Measurements from ENCODE around the gene NEUROD1. TPM values are rescaled to one million over a fixed set of nuclear protein-coding genes. Genes with fewer than 3 reads are reported as not detected.

Gene NEUROD1
- total RNA-seq, 2 donors from 2014 or later = not detected

DNA sequence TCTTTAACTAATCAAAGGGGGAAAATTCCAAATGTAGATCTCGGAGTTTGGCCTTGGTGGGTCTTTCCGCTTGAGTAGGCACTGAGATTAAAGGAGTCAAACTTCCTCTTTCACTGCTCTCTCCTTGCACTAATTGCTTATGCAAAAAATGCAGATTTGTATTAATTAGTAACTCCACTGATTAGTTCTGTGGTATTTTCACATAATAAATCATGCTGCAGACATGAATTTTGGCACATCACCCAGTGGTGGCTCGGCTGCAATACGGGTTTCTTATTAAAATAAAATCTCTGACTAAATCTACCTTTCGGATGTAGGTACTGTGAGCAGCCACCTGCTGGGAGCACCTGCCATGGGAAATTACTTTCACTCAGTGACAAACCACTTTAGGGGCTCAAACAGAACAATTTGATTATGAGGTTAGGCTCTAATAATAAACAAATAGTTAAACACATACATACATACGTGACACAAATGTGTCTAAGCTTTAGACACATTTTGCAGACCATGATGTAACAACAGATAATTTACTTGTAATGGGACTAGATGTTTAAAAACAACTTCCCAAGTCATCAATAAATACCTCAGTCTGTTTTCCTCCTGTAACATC is 6.4 kb upstream of the NEUROD1 start:
- H3K27me3 ChIP-seq (replicated peaks; ENCODE audit: insufficient read depth) = peaks cover 31% of the 10 kb centered on the region
- no peak overlapping the region for H3K27ac ChIP-seq
- intact Hi-C loops (cut with DNase I) = no loop called here
- no peaks in the 10 kb centered on the region for H3K36me3 ChIP-seq
- TF ChIP-seq, protein P1, sequence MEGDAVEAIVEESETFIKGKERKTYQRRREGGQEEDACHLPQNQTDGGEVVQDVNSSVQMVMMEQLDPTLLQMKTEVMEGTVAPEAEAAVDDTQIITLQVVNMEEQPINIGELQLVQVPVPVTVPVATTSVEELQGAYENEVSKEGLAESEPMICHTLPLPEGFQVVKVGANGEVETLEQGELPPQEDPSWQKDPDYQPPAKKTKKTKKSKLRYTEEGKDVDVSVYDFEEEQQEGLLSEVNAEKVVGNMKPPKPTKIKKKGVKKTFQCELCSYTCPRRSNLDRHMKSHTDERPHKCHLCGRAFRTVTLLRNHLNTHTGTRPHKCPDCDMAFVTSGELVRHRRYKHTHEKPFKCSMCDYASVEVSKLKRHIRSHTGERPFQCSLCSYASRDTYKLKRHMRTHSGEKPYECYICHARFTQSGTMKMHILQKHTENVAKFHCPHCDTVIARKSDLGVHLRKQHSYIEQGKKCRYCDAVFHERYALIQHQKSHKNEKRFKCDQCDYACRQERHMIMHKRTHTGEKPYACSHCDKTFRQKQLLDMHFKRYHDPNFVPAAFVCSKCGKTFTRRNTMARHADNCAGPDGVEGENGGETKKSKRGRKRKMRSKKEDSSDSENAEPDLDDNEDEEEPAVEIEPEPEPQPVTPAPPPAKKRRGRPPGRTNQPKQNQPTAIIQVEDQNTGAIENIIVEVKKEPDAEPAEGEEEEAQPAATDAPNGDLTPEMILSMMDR (IDR thresholded peaks at IDR 0.05) = no peak
- TF ChIP-seq POLR2A (IDR thresholded peaks at IDR 0.05) (no peak), POLR2AphosphoS5 (IDR thresholded peaks at IDR 0.05) (no peak)
- no peak for DNase-seq (ENCODE audit: low spot score)
- no peaks in the 10 kb centered on the region for H3K4me1 ChIP-seq (replicated peaks)
- 49% methylated on average over 6 of the region's 6 CpGs for WGBS
- no peaks in the 10 kb centered on the region for H3K9me3 ChIP-seq
- no peak overlapping the region for H3K4me3 ChIP-seq

DNA sequence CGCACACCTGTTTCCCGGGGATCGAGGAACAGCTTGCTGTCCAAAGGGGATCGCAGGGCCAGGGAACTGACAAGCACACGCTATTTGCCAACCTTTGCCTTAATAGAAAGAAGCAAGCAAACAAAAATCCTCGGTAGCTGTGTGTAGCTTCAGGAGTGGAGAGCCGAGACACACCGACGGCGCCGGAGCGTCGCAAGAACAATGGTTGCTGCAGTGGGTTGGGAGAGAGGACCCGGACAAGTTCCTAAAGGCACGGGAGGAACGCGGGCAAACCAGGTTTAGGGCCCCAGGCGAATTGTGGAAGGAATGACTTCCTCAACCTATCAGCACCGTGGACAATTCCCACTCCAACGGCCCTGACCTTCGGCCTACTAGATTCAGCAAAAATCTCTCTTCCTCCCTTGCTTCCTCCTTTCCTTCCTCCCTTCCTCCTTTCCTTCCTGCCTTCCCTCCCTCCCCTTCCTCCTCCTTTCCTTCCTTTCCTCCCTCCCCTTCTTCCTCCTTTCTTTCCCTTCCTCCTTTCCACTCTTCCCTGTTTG is 4.9 kb upstream of the NEUROD1 start:
- 8% methylated on average over 21 of the region's 21 CpGs for WGBS
- Histone ChIP-seq H3K27me3 (replicated peaks; ENCODE audit: insufficient read depth) (peaks cover 40% of the 10 kb centered on the region), H3K9me3 (no peaks in the 10 kb centered on the region), H3K4me3 (no peak overlapping the region), H3K27ac (no peak overlapping the region), H3K4me1 (replicated peaks) (peaks cover 4% of the 10 kb centered on the region), H3K36me3 (no peaks in the 10 kb centered on the region)
- DNase-seq (ENCODE audit: low spot score) = no peak
- intact Hi-C loops (cut with DNase I) = no loop called here
- no peak for TF ChIP-seq POLR2AphosphoS5 (IDR thresholded peaks at IDR 0.05)
- TF ChIP-seq, protein P1 (IDR thresholded peaks at IDR 0.05) = no peak
- no peak for TF ChIP-seq POLR2A (IDR thresholded peaks at IDR 0.05)

DNA sequence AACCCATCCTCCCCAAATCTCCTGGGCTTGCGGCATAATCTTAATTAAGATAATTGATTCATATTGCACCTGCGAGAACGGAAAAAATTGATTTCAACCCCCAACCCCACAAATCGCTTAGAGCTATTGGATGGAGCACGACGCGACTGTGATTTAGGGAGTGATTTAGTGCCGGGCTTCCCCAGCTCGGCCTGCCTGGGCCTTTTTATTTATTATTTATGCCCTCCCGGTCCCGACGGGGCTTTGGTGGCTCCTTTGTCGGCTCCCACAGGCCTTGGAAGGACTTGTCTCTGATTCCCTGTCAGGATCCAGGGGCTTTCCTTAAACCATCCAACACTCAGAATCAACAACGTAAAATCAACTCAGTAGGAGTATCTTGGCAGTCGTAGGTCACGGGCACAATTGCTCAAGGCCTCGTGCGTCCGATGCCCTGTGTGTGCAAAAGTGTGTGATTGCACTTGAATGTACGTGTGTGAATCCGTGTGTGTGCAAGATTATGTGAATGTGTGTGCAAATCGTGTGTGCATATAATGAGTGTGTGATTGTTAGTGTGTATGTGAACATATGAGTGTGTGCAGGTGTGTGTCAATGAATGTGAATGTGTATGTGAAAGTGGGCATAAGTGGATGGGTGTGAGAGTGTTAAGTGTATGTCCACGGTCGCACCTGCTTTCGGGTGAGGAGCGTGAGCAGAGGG is 4.3 kb upstream of the NEUROD1 start:
- intact Hi-C loops (cut with DNase I) = no loop called here
- no peak overlapping the region for H3K27ac ChIP-seq
- peaks cover 42% of the 10 kb centered on the region for H3K27me3 ChIP-seq (replicated peaks; ENCODE audit: insufficient read depth)
- H3K4me1 ChIP-seq (replicated peaks) = peaks cover 4% of the 10 kb centered on the region
- no peak overlapping the region for H3K4me3 ChIP-seq
- H3K9me3 ChIP-seq = no peaks in the 10 kb centered on the region
- no peak for TF ChIP-seq POLR2A (IDR thresholded peaks at IDR 0.05)
- 8% methylated on average over 26 of the region's 26 CpGs for WGBS
- no peaks in the 10 kb centered on the region for H3K36me3 ChIP-seq
- DNase-seq (ENCODE audit: low spot score) = no peak

DNA sequence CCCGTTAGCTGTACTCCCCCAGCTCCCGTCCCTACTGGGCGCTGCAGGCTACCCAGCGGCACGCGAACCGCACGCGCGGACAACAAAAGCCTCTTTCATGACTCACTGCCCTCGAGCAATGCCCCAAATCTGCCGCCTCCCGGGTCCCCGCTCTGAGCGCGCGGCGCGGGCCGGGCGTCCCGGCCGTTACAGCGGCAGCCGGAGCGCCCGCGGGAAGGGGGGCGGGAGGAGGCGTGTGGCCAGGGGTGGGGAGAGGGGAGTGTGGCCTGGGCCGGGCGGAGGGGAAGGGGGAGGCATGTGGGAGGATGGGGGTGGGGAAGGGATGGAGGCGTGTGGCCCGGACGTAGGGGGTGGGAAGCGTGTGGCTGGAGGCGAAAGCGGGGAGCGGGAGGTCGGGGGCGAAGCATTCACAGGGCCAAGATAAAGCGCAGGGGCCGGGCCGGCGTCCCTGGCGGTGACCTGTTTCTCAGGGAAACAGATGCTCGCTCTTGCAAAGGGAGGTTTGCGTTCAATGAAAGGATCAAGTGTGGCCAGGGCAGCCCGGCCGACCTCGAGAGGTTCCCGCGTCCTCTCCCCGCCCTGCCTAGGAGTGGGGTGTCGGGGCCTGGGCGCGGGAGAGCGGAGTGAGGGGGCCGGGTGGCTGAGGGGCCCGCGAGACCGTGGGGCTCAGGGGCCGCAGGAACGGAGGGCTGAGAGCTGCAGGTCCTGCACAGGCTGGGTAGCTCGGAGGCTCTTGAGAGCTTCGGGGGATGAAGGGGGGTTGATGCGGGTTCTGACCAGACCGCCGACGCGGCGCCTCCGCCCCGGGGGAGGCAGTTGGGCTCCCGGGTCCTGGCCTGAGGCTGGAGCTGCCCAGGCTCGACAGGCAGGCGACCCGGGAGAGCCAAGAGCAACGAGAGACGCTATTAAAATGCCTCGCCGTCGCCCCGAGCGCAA is 3.5 kb upstream of the NEUROD1 start:
- Histone ChIP-seq H3K27ac (no peak overlapping the region), H3K36me3 (no peaks in the 10 kb centered on the region), H3K4me1 (replicated peaks) (peaks cover 4% of the 10 kb centered on the region), H3K9me3 (no peaks in the 10 kb centered on the region), H3K4me3 (no peak overlapping the region), H3K27me3 (replicated peaks; ENCODE audit: insufficient read depth) (peaks cover 43% of the 10 kb centered on the region)
- TF ChIP-seq, protein P1 (IDR thresholded peaks at IDR 0.05) = no peak
- TF ChIP-seq POLR2A (IDR thresholded peaks at IDR 0.05) (no peak), POLR2AphosphoS5 (IDR thresholded peaks at IDR 0.05) (no peak)
- WGBS = 2% methylated on average over 83 of the region's 85 CpGs
- DNase-seq (ENCODE audit: low spot score) = no peak
- intact Hi-C loops (cut with DNase I) = no loop called here

All from prostate gland (tissue), 2 donors.